ENCODE results near the gene DTX2.
"Not testable (repeated sequence)": the region's sequence is repeated elsewhere in the genome, so short reads cannot be mapped to it uniquely, and the experiment has no call there.

DTX2 gene

DNA sequence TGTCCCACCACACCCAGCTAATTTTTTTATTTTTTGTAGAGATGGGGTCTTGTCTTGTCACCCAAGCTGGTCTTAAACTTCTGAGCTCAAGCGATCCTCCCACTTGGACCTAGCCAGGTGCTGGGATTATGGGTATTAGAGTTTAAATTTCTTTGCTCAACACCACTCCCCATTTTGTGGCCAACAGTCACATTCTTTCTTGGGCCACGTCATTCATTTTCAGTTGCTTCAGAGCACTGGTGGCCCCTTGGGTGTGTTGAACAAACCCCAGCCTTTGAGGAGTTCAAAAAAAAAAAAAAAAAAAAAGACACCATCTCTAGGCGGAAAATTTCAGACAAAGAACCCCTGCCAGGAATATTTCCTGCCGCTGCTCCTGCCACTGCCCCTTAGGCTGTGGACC lies 4.5 kb upstream of the DTX2 start:
- H4K20me1 ChIP-seq (ENCODE audit: control insufficient read depth, insufficient read depth, low read depth, low read length); H3K9me3 ChIP-seq (ENCODE audit: control insufficient read depth, insufficient read depth, low read length); H3K27me3 ChIP-seq (ENCODE audit: control insufficient read depth, low read length); H3K27ac ChIP-seq (ENCODE audit: low read depth, low read length); H3K9me2 ChIP-seq (replicated peaks; ENCODE audit: control insufficient read depth, low read length); H3K4me2 ChIP-seq (ENCODE audit: low read length); H3K36me3 ChIP-seq (ENCODE audit: control insufficient read depth, low read length); H3K4me1 ChIP-seq (ENCODE audit: control insufficient read depth, low read length); H3F3A ChIP-seq (ENCODE audit: control insufficient read depth, insufficient read depth); H3K4me3 ChIP-seq (ENCODE audit: low read length); H3K79me2 ChIP-seq (ENCODE audit: control insufficient read depth, low read length): not testable (repeated sequence)

DNA sequence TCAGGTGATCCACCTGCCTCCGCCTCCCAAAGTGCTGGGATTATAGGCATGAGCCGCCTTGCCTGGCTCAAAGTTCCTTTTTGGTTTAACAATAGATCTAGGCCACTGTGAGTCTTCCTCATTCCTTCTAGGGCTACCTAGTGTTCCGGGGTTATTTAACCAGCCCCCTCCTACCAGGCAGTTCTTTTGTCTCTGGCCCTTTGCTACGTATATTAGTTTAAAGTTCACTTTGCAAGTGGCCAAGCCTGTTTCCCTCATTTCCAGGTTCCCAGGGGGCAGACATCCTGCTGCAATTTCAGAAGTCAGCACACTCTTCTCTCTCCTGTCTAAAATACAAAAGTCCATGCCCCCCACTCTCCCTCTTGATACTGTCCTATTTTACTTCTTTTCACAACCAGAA lies 3.0 kb upstream of the DTX2 start:
- H3K27me3 ChIP-seq (ENCODE audit: control insufficient read depth, low read length); H3K79me2 ChIP-seq (ENCODE audit: control insufficient read depth, low read length); H3K27ac ChIP-seq (ENCODE audit: low read depth, low read length); H3K4me2 ChIP-seq (ENCODE audit: low read length); H3F3A ChIP-seq (ENCODE audit: control insufficient read depth, insufficient read depth); H3K4me1 ChIP-seq (ENCODE audit: control insufficient read depth, low read length); H3K36me3 ChIP-seq (ENCODE audit: control insufficient read depth, low read length); H4K20me1 ChIP-seq (ENCODE audit: control insufficient read depth, insufficient read depth, low read depth, low read length); H3K9me3 ChIP-seq (ENCODE audit: control insufficient read depth, insufficient read depth, low read length); H3K9me2 ChIP-seq (replicated peaks; ENCODE audit: control insufficient read depth, low read length); H3K4me3 ChIP-seq (ENCODE audit: low read length): not testable (repeated sequence)

DNA sequence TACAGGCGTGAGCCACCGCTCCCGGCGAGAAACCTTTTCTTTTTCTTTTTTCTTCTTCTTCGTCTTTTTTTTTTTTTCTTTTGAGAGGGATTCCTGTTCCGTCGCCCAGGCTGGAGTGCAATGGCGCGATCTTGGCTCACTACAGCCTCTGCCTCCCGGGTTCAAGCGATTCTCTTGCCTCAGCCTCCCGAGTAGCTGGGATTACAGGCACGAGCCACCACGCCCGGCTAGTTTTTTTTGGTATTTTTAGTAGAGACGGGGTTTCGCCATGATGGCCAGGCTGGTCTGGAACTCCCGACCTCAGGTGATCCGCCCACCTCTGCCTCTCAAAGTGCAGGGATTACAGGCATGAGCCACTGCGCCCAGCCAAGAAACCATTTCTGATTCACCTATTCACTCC lies 742 bp upstream of the DTX2 start:
- not testable (repeated sequence) for H3F3A ChIP-seq (ENCODE audit: control insufficient read depth, insufficient read depth); H3K79me2 ChIP-seq (ENCODE audit: control insufficient read depth, low read length); H3K9me2 ChIP-seq (replicated peaks; ENCODE audit: control insufficient read depth, low read length)

DNA sequence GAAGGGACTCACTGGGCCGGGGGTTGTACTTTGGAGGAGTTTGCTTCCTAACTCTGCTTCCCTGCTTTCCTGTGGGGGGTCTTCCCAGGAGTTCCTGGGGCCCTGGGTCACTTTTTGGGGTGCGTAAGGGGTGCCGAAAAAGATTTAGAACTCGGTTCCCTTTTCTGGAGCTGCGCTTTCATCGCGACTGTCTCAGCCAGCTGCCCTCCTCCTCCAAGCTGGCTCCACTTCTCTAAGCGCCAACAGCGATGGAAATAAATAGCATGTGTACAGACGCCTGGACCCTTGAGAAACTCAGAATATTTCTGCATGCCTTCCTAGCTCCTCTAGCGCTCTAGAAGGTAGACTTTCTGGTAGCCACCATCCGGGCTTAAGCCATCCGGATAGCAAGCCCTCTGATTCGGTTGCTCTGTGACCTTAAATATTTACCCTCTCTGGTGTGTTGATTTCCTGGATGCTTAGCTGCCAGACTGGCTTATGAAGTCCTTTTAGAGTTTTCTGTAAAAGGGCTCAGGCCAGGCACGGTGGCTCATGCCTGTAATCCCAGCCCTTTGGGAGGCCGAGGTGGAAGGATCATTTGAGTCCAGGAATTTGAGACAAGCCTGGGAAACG lies 868 bp downstream of the DTX2 start:
- H3K9me2 ChIP-seq (replicated peaks; ENCODE audit: control insufficient read depth, low read length); H3K4me1 ChIP-seq (ENCODE audit: control insufficient read depth, low read length); H3K36me3 ChIP-seq (ENCODE audit: control insufficient read depth, low read length); H4K20me1 ChIP-seq (ENCODE audit: control insufficient read depth, insufficient read depth, low read depth, low read length); H3K4me2 ChIP-seq (ENCODE audit: low read length); H3K79me2 ChIP-seq (ENCODE audit: control insufficient read depth, low read length); H3K4me3 ChIP-seq (ENCODE audit: low read length); H3F3A ChIP-seq (ENCODE audit: control insufficient read depth, insufficient read depth); H3K27me3 ChIP-seq (ENCODE audit: control insufficient read depth, low read length); H3K27ac ChIP-seq (ENCODE audit: low read depth, low read length); H3K9me3 ChIP-seq (ENCODE audit: control insufficient read depth, insufficient read depth, low read length): not testable (repeated sequence)

More for the DNA sequence above, 742 bp upstream of the DTX2 start:
- not testable (repeated sequence) for H3K27me3 ChIP-seq (ENCODE audit: control insufficient read depth, low read length); H3K36me3 ChIP-seq (ENCODE audit: control insufficient read depth, low read length); H3K27ac ChIP-seq (ENCODE audit: low read depth, low read length); H3K4me2 ChIP-seq (ENCODE audit: low read length); H3K4me1 ChIP-seq (ENCODE audit: control insufficient read depth, low read length); H4K20me1 ChIP-seq (ENCODE audit: control insufficient read depth, insufficient read depth, low read depth, low read length); H3K9me3 ChIP-seq (ENCODE audit: control insufficient read depth, insufficient read depth, low read length); H3K4me3 ChIP-seq (ENCODE audit: low read length)

DNA sequence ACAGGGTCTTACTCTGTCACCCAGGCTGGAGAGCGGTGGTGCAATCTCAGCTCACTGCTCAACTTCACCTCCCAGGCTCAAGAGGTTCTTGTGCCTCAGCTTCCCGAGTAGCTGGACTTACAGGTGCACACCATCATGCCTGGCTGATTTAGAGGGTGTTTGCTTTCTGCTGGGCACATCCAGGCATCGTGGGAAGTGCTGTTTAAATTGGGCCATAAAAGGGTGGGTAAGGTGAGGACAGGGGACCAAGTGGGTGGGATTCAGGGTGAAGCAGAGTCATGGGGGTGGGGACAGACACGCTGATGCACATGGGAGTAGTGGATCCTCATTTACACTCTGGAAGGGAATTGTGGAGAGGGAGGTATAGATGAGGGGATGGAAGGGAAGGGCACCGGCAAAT lies 3.5 kb downstream of the DTX2 start:
- H3K9me2 ChIP-seq (replicated peaks; ENCODE audit: control insufficient read depth, low read length); H4K20me1 ChIP-seq (ENCODE audit: control insufficient read depth, insufficient read depth, low read depth, low read length); H3K27ac ChIP-seq (ENCODE audit: low read depth, low read length); H3K9me3 ChIP-seq (ENCODE audit: control insufficient read depth, insufficient read depth, low read length); H3K27me3 ChIP-seq (ENCODE audit: control insufficient read depth, low read length); H3K79me2 ChIP-seq (ENCODE audit: control insufficient read depth, low read length); H3K4me1 ChIP-seq (ENCODE audit: control insufficient read depth, low read length); H3K36me3 ChIP-seq (ENCODE audit: control insufficient read depth, low read length); H3K4me3 ChIP-seq (ENCODE audit: low read length); H3F3A ChIP-seq (ENCODE audit: control insufficient read depth, insufficient read depth); H3K4me2 ChIP-seq (ENCODE audit: low read length): not testable (repeated sequence)

DNA sequence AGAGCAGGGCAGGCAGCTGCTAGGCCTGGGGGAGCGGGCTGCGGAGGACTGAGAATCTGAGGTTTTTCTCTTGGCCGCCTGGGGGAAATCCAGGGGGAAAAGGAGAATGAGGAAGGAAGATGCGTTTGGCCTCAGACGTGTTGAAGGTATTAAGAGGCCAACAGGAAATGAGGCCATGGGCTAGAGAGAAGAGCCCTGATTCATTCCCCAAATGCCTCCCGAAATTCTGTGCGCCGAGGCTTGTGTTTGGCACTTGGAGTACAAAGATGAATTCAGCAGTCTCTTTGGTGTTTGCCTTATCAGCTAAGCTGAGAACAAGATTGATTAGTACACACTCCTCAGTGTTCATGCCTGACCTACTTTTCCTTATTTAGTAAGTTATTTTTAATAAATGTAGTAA lies 4.4 kb downstream of the DTX2 start:
- H3K4me3 ChIP-seq (ENCODE audit: low read length); H3K79me2 ChIP-seq (ENCODE audit: control insufficient read depth, low read length); H3K36me3 ChIP-seq (ENCODE audit: control insufficient read depth, low read length); H3K9me3 ChIP-seq (ENCODE audit: control insufficient read depth, insufficient read depth, low read length); H3K9me2 ChIP-seq (replicated peaks; ENCODE audit: control insufficient read depth, low read length); H3K27ac ChIP-seq (ENCODE audit: low read depth, low read length); H3K4me1 ChIP-seq (ENCODE audit: control insufficient read depth, low read length); H3K4me2 ChIP-seq (ENCODE audit: low read length); H3K27me3 ChIP-seq (ENCODE audit: control insufficient read depth, low read length); H3F3A ChIP-seq (ENCODE audit: control insufficient read depth, insufficient read depth); H4K20me1 ChIP-seq (ENCODE audit: control insufficient read depth, insufficient read depth, low read depth, low read length): not testable (repeated sequence)

DNA sequence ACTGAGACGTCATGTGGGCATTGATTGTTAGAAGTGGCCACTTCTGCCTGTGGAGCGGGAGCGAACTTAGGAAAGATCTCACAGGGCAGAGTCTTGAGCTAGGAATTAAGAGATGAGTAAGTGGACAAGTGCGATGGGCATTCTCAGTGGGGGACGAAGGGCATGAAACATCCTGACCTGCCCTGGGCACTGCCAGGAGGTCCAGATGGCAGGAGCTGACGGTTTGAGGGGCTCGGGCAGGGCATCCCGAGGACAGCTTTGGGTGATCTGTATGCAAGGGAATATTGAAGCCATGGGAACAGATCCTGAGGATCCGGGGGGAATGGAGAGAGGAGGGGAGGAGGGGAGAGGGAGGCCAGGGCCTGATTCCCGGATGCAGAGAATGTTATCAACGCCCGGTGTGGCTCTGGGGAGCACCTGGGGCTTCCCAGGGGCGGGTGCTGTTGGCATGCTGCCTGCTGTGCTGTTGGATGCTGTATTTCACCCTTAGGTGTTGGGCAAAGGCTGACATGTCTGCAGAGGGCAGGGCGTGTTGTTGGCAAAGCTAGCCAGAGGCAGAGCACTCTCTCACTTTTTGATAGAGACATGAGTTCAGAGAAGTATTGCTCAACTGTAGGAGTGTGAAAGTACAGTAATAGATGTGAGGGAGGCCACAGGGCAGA lies 6.4 kb downstream of the DTX2 start:
- not testable (repeated sequence) for H3K4me2 ChIP-seq (ENCODE audit: low read length); H3K4me3 ChIP-seq (ENCODE audit: low read length); H4K20me1 ChIP-seq (ENCODE audit: control insufficient read depth, insufficient read depth, low read depth, low read length); H3F3A ChIP-seq (ENCODE audit: control insufficient read depth, insufficient read depth); H3K79me2 ChIP-seq (ENCODE audit: control insufficient read depth, low read length); H3K9me2 ChIP-seq (replicated peaks; ENCODE audit: control insufficient read depth, low read length); H3K27me3 ChIP-seq (ENCODE audit: control insufficient read depth, low read length); H3K4me1 ChIP-seq (ENCODE audit: control insufficient read depth, low read length); H3K9me3 ChIP-seq (ENCODE audit: control insufficient read depth, insufficient read depth, low read length); H3K36me3 ChIP-seq (ENCODE audit: control insufficient read depth, low read length); H3K27ac ChIP-seq (ENCODE audit: low read depth, low read length)

DNA sequence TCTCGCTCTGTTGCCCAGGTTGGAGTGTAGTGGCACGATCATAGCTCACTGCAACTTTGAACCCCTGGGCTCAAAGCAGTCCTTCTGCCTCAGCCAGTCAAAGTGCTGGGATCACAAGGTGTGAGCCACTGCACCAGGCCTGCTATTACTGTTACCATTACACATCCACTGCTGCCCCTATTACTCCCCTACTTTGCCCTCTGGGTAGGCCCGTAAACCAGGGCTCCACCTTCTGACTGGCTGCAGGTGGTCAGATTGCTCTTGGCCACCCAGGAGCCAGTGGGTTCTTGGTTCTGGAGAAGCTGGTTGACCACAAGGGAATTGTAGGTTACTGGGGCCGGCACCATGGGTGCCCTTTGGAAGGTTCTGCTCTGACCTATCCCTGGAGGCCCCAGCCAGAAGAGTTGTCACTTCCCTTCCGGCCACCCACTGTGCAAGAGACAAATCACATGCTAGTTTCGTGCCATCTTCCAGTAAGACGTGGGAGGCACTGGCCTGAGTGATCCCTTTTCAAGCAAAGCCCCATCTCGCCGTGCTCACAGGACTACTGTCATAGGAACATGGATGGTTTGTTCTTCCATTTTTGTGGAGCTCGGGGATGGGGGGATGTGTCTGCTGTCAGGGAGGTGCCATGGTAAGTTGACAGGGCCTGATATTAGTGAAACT lies 10.2 kb downstream of the DTX2 start:
- H3K9me2 ChIP-seq (replicated peaks; ENCODE audit: control insufficient read depth, low read length); H3K36me3 ChIP-seq (ENCODE audit: control insufficient read depth, low read length); H3K79me2 ChIP-seq (ENCODE audit: control insufficient read depth, low read length); H3K4me3 ChIP-seq (ENCODE audit: low read length); H3K4me2 ChIP-seq (ENCODE audit: low read length); H3K27me3 ChIP-seq (ENCODE audit: control insufficient read depth, low read length); H4K20me1 ChIP-seq (ENCODE audit: control insufficient read depth, insufficient read depth, low read depth, low read length); H3K9me3 ChIP-seq (ENCODE audit: control insufficient read depth, insufficient read depth, low read length); H3K27ac ChIP-seq (ENCODE audit: low read depth, low read length); H3F3A ChIP-seq (ENCODE audit: control insufficient read depth, insufficient read depth); H3K4me1 ChIP-seq (ENCODE audit: control insufficient read depth, low read length): not testable (repeated sequence)
